OCI-LY1 (cell line): ENCODE results near the gene MTUS2.

Experiments
- EZH2 ChIP-seq: fragments of 200-600 bp; sonication (generic), shearing (Covaris generic); IDR thresholded peaks from 2 replicates; pipeline ENCODE4 v1.8.0; 2017; ENCODE audit warnings: borderline replicate concordance, mixed run types, mild to moderate bottlenecking, antibody characterized with exemption, low read length, moderate library complexity, mixed read lengths
- TF ChIP-seq, protein P1 (sequence below): fragments of 200-600 bp; sonication (generic), shearing (Covaris generic); IDR thresholded peaks from 2 replicates; pipeline ENCODE4 v1.5.1; 2017; ENCODE audit warnings: mild to moderate bottlenecking, antibody characterized with exemption, low read length, moderate library complexity, mixed read lengths

DNA sequence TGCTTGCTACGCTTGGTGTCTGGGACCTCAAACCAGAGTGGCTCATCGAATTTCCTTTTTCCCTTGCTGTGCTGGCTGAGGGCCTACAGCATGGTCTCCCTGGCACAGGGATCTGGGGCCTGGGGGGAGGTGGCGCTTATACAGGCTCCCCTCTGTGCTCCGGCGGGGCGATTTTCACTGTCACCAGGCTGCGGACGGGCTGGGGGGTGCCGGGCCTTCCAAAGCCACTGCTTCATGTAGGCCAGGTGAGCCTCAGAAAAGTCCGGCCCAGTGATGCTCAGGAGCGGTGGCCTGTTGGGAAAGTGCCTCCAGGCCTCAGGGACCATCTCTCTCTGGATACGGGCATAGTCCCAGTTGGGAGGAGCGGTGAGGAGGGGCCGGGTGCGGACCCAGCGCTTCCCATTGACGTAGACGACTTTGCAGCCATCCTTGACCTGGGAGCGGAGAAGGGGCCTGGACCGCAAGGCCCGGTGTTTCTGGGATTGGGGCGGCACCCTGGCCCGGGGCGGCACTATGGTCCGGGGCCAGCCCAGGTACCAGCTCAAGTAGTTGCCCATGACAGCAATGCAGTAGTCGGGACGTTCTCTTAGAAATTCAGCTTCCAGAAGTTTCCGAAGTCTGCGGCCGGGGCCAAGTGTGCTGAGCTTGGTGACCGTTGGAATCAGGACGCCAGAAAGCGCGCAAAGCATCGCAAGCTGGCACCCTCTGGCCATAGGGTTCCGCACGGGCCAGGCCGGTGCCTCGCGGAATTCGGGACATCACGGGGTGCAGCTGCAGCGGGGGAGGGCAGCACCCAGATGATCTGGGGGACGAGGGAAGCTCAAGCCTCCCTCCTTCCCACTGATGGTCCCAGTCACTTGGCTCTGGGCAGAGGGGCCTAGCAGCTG, 519.5 kb downstream of the MTUS2 start:
- TF ChIP-seq, protein P1, sequence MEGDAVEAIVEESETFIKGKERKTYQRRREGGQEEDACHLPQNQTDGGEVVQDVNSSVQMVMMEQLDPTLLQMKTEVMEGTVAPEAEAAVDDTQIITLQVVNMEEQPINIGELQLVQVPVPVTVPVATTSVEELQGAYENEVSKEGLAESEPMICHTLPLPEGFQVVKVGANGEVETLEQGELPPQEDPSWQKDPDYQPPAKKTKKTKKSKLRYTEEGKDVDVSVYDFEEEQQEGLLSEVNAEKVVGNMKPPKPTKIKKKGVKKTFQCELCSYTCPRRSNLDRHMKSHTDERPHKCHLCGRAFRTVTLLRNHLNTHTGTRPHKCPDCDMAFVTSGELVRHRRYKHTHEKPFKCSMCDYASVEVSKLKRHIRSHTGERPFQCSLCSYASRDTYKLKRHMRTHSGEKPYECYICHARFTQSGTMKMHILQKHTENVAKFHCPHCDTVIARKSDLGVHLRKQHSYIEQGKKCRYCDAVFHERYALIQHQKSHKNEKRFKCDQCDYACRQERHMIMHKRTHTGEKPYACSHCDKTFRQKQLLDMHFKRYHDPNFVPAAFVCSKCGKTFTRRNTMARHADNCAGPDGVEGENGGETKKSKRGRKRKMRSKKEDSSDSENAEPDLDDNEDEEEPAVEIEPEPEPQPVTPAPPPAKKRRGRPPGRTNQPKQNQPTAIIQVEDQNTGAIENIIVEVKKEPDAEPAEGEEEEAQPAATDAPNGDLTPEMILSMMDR = no peak
- no peak for TF ChIP-seq EZH2
